GM10266 (cell line): ENCODE results near the gene PSD.

Experiments
- DNase-seq: peaks from one replicate; pipeline ENCODE4 v3.0.0; 2012; ENCODE audit errors: extremely low spot score
- TF ChIP-seq, protein P1 (sequence below): IDR thresholded peaks from 2 replicates; pipeline ENCODE4 v1.5.1; 2012; ENCODE audit warnings: mild to moderate bottlenecking, low read depth; ENCODE audit not compliant: control insufficient read depth, insufficient read depth; ENCODE audit errors: missing control alignments

PSD gene

DNA sequence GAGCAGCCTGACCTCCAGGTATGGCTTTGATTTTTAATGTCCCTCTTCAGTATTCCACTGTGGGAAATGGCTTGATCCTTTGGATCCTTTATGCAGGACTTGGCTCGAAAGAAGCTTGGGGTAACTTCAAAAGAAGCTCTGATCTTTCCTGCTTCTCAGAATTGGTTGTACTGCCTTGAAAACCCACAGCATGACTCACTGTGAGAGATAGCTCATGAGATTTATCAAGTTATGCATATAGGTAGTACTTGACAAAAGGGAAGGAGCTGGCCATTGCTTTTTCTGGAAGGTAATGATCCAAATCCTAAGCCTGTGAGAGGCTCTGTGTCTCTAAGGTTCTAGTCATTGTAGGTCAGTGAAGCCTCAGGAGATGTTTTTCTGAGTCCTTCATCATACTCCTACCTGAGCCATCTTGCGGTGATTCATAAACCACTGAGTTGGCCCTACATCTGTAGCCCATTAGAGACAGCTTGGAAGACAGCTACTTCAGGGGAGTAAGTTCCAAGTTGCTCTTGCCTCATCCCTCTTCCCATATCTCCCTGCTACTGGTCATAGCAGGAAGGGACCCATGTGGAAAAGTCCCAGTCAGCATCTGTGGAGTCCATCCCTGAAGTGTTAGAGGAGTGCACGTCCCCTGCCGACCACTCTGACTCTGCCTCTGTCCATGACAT, 59.7 kb downstream of the PSD start:
- DNase-seq = no peak
- TF ChIP-seq, protein P1, sequence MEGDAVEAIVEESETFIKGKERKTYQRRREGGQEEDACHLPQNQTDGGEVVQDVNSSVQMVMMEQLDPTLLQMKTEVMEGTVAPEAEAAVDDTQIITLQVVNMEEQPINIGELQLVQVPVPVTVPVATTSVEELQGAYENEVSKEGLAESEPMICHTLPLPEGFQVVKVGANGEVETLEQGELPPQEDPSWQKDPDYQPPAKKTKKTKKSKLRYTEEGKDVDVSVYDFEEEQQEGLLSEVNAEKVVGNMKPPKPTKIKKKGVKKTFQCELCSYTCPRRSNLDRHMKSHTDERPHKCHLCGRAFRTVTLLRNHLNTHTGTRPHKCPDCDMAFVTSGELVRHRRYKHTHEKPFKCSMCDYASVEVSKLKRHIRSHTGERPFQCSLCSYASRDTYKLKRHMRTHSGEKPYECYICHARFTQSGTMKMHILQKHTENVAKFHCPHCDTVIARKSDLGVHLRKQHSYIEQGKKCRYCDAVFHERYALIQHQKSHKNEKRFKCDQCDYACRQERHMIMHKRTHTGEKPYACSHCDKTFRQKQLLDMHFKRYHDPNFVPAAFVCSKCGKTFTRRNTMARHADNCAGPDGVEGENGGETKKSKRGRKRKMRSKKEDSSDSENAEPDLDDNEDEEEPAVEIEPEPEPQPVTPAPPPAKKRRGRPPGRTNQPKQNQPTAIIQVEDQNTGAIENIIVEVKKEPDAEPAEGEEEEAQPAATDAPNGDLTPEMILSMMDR = no peak

DNA sequence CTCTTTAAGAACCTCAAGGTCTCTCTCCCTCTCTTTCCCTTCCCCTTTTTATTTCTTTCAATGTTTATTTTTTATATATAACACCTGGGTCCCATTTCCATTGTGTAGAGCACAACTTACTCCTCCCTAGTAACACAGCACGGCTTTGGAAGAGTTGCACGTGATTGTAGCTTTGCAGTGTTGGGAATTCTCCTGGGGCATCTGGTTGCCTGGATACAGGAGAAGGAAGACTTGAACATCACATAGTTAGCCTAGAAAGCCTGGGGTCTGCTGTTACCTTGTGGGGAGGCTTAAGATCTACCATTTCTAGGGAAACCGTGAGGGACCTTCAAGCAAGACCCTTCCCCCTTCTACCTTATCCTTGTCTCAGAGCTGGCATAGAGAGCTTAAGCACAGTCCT, 64.1 kb downstream of the PSD start:
- TF ChIP-seq, protein P1 = no peak
- no peak for DNase-seq
